Myocyte (in vitro differentiated cells): ENCODE measurements around the gene ATP11B. TPM values are rescaled to one million over a fixed set of nuclear protein-coding genes. Genes with fewer than 3 reads are reported as not detected.

Experiments
- DNase-seq: peaks from one replicate; pipeline ENCODE4 v3.0.0-alpha.2; 2012; ENCODE audit warnings: low read depth
- polyA plus RNA-seq: library from polyadenylated mRNA; unstranded; fragments of >200 nt; gene quantifications from one replicate; pipeline ENCODE4 v1.2.1, GENCODE V29; 2012; ENCODE audit warnings: missing spikeins
- total RNA-seq: library from RNA; depleted of rRNA; stranded (reverse); fragments of >200 nt; gene quantifications from 2 replicates; pipeline ENCODE4 v1.2.3, GENCODE V29; 2014

The ATP11B gene
- total RNA-seq: 50.8 and 52.8 TPM in 2 replicates
- polyA plus RNA-seq: 11.7 TPM

DNA sequence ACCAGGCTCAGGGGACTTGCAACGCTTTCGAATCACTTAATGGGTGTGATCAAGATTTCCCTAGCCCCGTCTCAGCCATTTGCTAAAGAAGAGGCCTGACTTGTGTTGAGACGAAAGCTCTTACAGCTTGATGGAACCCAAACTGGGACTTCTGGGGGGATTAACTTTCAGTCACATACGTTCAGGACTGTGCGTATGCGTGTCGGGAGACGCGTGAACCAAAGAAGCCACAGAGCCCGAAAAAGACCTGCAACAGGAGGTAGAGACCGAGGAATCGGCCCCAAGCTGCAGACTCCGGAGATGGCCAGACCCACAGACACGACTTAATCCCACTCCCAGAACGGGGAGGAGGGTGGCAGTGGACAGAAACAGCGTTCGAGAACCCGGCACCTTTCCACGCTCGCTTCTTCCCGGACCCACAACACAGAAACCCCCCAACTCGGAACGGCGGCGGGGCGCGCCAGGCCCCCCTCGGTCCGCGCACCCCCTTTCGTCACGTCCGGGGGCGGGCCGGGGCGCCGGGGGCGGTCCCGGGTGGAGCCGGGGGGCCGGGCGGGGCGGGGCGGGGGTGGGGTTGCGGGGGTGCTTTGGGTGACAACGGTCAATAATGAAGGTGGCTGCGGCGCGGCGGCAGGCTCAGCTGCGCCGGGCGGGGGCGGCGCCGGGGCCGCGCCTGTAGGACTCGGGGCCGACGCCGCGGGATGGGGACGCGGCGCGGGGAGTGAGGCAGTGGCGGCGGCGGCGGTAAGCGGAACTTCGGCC, at the start of gene ATP11B:
TSS of gene ATP11B (plus strand) at position 604 of the 762 bp plus-strand sequence. CDS start 256 bp downstream, outside the sequence.
- DNase-seq: peak; percentile 76

DNA sequence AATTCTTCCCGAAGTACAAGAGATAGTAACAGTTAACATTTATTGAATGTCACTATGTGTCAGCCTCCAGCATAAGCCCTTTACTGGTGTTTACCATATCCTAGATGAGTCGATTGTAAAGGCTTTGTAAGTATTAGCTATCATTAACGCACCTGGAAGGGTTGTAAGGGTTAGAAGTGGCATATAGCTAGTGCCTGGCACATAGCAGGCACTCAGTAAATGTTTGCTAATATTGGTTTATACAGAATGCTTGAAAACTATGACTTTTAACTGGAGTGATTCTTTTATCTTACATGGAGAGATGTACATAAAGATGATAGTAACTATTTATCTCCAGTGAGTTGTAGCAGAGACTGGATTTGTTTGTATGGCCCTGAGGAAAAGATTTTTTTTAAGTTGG, 46.3 kb upstream of the ATP11B start:
- DNase-seq: no peak

DNA sequence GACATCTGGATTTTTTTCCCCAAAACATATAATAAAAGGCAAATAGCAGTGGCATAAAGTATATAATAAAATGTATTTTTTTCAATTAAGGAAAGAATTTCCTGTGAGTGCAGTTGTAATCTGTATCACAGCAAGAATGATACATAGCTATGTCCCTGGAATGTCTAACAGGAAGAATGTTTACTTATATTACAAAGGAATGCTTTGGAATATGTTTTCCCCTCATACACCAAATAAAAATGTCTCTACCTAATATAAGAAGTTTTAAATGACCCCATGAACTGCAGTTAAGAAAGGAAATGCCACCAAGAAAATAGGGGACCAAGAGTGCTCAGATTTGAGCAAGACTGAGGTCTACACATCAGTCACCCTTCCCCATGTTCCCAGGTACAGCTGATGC, 38.0 kb upstream of the ATP11B start:
- DNase-seq: no peak

DNA sequence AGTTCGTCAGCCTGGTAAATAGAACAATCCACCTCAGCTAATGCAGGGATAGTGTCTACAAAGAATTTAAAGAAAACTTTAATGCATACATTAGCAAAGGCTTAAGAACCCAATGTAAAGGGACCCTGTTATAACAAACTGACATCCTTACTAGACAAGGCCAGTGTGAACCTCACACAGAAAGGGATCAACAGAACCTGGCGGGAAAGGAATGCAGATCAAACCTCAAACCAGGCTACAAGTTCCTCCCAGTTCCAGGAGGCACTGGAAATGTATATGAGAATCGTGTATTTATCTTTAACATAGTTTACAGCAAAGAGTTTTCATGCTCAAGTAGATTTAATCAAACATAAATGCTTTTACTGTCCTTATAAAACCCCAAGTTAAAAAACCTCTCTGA, 37.6 kb upstream of the ATP11B start:
- no peak for DNase-seq

DNA sequence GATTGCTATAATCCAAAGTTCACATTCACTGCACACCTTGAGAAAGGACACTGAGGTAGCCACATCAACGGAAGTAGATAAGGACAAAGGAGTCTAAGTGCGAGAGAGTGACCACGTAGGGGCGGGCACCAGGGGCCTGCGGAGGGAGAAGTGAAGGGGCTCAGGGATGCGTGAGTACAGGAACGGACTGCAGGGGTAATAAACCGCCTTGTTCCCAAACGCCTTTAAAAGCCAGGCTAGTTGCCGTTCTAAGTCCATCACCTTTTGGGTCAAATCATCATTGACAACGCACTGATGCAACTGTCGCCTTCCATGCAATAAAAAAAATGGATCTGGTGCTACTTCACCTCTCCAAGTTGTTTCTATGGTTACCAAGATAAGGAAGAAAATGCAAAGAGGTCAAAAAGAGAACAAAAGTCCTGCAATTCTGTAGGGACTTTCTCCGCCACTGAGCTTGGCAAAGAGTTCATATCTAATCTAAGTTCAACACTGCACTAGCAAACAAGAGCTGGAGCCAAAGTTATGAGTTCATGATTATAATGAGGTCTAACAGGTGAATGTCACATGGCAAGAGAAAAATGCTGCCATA, 32.6 kb upstream of the ATP11B start:
- no peak for DNase-seq

DNA sequence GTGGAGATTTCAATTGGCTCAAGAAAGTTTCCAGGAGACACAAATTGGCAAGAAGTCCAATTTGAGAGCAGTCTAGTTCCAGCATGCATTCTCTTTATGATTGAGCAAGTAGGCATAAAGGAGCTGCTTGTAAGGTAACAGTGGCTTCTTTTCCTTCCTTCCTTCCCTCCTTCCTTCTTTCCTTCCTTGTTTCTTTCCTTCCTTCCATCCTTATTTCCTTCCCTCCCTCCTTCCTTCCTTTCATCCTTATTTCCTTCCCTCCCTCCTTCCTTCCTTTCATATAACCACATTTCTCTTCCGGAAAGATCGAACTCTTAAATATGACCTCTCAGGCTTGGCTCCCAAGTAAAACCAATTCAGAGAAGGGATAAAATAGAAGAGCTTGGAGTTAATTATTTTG, 29.4 kb upstream of the ATP11B start:
- DNase-seq: no peak

DNA sequence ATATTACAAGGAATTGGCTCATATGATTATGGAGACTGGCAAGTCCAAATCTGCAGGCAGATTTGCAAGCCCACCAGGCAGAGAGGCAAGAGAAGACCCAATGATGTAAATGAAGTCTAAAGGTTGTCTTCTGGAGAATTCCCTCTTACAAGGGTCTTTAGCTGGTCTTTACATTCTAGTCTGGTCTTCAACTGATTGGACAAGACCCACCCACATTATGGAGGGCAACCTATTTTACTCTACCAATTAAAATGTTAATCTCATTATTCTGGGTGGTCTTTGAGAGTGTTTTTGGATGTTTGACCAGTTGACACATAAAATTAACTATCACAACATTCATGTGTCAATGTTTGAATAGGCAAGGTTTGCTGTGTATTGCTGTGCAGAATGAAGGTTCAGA, 28.0 kb upstream of the ATP11B start:
- DNase-seq: no peak

DNA sequence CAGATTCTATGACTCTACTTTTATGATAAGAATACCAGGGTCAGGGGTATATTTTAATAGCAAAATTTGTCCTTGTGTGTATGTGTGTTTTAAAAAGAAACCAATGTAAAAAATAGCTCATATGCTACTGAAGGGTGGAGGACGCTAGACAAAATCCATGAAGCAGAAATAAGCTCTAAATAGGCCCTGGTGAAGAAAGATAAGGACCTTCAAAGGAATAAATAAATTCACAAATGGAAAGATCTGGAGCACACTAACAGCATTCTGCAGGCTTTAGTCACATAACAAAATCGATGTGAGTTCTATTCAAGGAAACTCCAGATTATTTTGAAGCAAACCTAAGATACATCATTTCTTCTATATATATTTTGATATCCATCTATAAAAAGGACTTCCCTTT, 27.2 kb upstream of the ATP11B start:
- DNase-seq: no peak

DNA sequence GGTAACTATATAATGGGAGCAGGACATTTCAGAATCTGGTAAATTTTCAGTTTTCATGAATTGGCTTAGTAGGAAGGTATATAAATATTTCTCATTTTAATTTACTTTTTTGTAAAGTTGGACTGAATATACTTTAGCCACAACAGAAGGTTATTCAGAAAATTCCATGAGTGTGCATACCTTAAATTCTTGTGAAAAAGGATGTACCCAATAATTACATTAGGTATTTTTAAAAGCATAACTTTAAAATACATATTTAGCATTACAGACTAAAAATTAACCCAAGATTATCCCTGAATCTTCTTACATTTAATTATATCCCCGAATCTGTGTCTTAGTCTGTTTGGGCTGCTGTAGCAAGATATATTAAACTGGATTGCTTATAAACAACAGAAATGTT, 24.9 kb upstream of the ATP11B start:
- no peak for DNase-seq

DNA sequence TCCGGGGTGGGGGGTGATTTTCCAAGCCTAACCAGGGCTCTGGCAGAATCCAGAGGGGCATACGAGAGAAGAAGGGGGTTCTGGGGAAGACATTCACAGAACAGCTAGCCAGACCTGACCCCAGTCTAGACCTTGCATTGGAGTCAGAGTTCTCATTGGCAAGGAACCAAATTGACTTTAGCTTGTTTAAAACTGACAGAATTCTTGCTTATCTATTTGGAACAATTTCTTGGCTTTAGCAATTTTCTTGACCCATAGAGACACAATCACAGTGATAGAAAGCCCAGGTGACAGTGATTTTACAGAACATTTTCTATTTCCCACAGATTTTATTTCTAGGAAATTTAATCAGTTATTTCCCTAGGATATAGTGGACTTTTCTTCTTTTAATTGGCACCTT, 23.6 kb upstream of the ATP11B start:
- DNase-seq: no peak

DNA sequence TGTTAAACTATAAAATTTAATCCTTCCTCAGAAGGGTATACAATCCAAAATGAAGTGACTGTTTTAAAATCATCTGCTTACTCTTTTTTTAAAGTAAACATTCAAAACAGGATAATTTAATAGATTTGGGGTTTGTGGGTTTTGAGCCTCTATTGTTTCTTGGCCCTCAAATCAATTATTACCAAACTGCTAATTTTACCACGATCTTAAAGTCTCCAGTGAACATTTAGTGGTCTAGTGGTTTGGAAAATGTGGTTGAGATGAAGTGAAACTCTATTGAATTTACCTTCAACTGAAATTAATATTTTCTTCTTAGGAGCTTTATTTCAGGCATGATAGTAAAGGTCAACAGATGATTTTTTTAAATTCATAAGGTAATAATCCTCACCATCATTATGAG, 11.2 kb upstream of the ATP11B start:
- no peak for DNase-seq

DNA sequence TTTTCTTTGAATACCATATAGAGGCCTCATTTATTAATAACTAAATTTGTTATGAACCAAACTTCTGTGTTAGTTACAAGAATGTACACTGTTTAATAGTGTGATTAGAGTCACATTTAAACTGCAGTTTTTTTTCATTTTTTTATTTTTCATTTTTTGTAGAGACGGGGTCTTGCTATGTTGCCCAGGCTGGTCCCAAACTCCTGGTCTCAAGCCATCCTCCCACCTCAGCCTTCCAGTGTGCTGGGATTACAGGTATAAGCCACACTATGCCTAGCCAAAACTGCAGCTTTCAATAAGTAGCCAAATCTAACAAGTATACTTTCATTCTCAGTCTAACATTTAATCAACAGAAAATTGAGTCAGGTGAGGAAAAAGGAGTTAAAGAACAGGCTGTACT, 10.2 kb upstream of the ATP11B start:
- DNase-seq: no peak

DNA sequence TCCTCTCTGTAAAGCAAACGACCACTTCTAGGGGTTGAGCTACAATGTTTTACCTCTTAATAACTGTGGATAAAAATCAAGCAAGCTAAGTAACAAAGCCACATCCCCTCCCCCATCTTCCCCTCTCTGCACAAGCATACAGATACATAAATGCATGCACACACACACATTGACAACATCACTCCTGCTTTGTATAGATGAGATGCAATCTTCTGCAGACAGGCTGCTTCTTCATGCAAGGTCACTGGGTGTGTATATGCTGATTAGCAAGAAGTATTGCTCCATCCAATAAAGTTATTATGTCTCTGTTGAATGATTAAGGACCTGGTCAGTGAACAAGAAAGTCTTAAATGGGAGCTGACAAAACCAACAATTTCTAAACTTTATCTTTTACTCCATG, 8.8 kb upstream of the ATP11B start:
- DNase-seq: no peak

DNA sequence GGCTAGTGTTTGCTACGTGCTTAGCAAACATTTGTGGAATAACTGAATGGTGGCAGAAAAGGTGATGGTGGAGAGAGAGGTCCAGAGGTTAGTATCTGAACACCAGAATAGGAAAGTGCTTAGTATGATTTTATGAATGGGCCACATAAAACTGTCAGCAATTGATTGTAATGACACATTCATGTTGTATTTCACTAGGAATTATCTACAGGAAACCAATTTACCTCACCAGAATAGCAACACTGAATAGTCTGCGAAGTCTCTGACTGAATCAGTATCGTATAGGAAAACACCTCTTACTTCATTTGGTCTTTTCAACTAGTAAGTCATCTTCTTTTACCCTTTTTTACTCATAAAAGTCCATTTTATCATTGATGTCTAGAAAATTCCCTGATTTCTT, 8.2 kb upstream of the ATP11B start:
- no peak for DNase-seq

DNA sequence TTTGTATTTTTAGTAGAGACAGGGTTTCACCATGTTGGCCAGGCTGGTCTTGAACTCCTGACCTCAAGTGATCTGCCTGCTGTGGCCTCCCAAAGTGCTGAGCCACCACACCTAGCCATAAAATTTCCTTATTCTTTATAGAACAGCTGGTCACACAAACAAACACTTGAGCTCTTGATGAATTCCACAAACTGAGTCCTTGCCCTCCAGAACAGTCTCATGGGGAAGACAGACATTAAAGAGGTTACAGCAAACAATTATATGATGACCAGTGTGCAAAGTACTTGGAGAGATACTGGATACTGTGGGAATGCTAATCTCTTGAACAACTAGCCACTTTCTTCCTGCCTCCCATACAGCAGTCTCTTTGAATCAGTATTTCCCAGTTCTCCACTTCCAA, 7.5 kb upstream of the ATP11B start:
- no peak for DNase-seq

DNA sequence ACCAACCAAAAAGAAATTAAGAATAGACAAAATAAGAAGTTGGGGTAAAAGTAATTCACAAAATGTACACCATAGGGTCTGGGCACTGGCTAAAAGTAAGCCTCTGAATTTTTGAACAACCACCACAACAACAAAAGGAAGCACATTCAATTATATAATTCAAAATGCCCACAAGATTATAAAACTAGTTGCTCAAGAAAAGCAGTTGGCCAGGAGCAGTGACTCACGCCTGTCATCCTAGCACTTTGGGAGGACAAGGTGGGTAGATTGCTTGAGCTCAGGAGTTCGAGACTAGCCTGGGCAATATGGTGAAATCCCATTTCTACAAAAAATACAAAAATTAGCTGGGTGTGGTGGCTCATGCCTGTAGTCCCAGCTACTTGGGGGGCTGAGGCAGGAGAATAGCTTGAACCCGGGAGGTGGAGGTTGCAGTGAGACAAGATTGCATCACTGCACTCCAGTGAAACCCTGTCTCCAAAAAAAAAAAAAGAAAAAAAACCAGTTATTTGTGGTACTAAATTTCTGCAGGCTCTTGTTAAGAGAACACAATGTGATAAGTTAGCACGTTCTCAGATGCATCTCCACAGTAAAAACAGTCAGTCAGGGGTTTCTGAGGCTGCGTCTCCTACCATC, 6.6 kb upstream of the ATP11B start:
- no peak for DNase-seq

DNA sequence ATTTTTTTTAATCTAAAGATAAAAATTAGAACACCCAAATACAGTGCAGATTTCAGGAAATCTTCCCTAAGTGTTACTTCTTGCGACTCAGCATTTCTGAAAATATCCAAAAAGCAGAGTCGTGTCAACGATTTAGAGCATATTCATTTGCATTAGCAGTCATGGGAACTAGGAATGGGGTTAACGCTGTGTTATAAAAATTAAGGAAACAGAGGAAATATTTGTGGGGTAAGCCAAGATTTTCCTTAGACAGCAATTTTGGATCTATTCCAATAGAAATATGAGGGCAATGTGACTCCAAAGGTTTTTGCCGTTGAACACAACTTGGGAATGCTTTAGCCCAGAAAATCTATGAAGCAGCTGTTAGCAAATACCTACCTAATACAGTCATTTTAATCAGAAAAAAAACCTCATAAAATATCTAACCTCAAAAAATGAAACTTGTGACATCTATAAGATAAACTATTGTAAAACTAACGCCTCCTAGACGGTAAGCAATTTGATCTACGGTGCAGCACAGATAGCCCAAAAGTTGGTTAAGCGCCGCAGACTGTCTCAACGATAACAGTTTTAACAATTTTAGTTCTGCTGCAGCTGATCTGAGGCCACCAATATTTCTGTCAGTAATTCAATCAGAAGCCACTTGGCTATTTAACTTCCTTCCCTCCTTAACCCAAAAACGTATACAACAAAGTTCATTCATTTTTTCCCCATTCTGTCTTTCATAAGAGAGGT, 5.8 kb upstream of the ATP11B start:
- DNase-seq: peak; percentile 48

DNA sequence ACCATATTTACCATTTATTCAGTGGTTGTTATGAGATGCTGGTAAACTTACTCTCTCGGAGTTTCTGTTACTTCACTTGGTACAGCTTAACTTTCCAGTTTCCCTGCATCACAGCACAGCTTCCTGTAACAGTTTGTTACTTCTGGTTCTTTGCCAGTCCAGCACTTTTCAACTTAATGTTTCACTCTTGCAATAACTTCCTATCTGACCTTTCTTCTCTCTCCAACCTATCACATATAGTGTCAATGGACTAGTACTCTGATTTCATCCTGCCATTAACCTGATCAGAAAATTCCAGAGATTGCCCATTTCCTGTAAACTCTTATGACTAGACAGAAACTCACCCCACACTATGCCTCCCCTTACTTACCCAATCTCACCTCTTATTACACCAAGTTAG, 3.9 kb upstream of the ATP11B start:
- no peak for DNase-seq

DNA sequence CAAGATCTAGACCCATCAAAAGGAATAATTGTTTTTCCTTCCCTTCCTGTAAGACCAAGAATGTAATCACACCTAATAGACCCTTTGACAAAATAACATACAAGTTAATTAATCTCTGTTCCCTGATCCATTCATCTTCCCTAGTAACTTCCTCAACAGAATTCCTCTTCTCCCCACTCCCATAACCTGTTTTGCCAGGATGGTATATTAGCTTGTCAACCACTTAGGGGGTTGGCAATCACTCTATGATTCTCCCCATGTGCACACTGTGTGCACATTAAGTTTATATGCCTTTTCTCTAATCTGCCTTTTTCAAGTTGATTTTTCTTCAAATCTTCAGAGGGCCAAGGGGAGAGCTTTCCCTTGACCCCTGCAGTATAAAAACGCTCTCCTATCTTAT, 2.7 kb upstream of the ATP11B start:
- no peak for DNase-seq

DNA sequence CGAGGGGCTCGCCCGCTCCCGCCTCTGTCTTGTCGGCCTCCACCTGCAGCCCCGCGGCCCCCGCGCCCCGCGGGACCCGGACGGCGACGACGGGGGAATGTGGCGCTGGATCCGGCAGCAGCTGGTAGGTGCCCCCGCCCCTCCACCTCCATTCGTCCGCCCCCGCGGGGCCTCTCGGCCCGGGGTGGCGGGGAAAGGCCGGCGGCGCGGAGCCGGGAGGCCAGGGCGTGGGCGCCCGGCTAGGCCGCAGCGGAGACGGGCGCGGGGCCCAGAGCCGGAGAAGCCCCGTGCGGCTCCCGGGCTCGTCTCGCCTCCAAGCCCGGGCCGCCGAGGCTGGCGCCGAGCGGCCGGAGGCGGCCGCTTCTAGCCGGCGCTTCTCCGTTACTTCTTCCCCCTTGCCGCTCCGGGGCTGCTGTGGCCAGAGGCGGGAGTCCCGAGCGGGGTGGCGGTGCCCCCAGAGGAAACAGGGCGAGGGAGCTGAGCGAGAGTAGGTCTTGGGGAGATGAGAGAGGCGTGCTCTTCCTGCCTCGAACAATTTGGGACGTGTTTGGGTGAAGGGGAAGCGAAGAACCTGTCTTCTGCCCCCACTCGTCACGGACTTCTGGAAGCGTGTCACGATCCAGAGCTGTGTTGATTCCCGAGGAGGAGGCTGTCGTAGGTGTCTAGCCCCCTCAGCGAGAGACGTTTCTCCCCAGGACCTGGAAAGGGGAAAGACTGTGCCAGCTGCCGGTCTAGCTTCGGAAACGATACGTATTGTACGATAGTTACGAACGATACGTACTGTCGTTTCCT, 555 bp downstream of the ATP11B start:
- DNase-seq: peak; percentile 61
